Measurements from ENCODE around the gene SLC12A4.
A peak's percentile ranks its signal among the peaks of the same experiment; 100 is the strongest.
"Not testable (repeated sequence)": the region's sequence is repeated elsewhere in the genome, so short reads cannot be mapped to it uniquely, and the experiment has no call there.

Gene SLC12A4

DNA sequence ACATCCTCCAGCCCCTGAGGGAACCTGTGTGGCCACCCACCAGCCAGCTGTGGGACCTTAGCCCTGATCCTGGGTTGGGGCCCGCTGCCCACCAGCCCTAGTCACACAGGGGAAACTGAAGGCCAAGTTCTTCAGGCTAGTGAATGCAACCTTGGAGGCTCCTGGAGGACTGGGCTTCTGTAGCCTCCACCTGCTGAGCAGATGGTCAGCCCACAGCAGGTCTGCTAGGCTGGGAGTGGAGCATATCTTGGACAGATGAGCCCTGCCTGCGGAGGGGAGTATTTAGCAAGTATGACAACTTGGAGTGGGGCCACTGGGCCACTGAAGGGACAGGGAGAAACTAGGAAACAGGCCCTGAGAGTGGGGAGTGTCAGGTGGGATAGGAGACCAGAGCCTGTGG lies 7.8 kb upstream of the SLC12A4 start:
- TF ChIP-seq, protein P1, sequence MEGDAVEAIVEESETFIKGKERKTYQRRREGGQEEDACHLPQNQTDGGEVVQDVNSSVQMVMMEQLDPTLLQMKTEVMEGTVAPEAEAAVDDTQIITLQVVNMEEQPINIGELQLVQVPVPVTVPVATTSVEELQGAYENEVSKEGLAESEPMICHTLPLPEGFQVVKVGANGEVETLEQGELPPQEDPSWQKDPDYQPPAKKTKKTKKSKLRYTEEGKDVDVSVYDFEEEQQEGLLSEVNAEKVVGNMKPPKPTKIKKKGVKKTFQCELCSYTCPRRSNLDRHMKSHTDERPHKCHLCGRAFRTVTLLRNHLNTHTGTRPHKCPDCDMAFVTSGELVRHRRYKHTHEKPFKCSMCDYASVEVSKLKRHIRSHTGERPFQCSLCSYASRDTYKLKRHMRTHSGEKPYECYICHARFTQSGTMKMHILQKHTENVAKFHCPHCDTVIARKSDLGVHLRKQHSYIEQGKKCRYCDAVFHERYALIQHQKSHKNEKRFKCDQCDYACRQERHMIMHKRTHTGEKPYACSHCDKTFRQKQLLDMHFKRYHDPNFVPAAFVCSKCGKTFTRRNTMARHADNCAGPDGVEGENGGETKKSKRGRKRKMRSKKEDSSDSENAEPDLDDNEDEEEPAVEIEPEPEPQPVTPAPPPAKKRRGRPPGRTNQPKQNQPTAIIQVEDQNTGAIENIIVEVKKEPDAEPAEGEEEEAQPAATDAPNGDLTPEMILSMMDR (IDR thresholded peaks at IDR 0.05; ENCODE audit: borderline replicate concordance, control extremely low read depth, extremely low read depth, insufficient read depth, missing control alignments) = no peak

DNA sequence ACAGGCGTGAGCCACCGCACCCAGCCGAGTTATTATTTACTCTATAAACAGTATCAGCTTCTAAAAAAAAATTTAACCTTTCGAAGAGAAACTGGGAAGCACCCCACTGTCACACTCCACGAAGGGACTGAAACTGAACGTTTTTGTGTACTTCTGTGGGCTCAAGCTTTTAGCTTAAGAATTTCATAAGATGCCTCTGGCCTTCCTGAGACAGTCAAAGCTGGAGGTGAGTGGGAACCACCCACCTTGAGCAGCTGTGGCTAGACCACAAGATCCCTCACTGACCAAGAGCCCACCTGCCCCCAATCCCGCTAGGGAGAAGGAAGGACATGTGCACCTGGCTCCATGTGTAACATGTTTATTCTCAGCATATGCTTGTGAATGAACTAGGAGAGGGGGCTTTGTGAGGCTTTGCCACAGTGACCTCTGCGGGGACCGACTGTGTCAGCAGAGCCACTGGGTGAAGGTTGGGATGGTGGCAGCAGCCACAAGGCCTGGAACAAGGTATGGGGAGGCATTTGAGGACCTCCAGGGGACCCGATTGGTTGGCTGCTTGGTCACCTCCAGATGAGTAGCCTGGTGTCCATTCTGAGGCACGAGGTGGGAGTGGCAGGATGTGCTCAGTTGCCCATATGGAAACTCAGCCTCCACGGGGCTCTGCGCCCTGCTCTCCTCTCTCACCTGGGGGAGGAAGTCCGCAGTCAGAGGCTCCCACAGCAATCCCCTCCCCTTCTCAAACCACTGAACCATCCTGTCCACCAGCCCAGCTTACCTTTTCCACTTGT lies 7.1 kb upstream of the SLC12A4 start:
- TF ChIP-seq, protein P1 (IDR thresholded peaks at IDR 0.05; ENCODE audit: borderline replicate concordance, control extremely low read depth, extremely low read depth, insufficient read depth, missing control alignments) = no peak
- no peak for DNase-seq (ENCODE audit: low spot score)
- in situ Hi-C loops (cut with MboI; ENCODE audit: low sequenced_read_pairs, unreplicated experiment) = no loop called here

More for the DNA sequence above, 7.8 kb upstream of the SLC12A4 start:
- in situ Hi-C loops (cut with MboI; ENCODE audit: low sequenced_read_pairs, unreplicated experiment) = no loop called here
- no peak for DNase-seq (ENCODE audit: low spot score)

DNA sequence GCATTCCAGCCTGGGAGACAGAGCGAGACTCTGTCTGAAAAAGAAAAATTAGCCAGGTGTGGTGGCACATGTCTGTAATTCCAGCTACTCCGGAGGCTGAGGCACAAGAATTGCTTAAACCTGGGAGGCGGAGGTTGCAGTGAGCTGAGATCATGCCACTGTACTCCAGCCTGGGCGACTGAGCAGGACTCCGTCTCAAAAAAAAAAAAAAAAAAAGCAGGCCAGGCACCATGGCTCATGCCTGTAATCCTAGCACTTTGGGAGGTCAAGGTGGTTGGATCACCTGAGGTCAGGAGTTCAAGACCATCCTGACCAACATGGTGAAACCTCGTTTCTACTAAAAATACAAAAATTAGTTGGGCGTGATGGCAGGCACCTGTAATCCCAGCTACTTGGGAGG lies 3.8 kb upstream of the SLC12A4 start:
- DNase-seq (ENCODE audit: low spot score); in situ Hi-C loops (cut with MboI; ENCODE audit: low sequenced_read_pairs, unreplicated experiment): not testable (repeated sequence)

DNA sequence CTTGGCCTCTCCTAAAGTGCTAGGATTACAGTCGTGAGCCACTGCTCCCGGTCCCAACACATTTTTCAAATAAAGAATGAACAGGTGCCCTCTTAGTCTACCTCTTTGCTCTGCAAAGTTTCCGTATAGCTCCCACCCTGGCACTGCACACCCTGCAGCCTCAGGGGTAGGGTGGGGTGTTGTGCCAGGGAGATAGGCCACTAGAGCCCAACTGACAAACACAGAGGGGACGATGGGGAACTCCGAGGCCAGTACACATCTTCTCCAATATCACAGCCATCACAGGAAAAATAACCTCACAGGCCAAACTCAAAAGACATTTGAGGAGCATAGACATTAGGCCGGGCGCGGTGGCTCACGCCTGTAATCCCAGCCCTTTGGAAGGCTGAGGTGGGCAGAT lies 2.7 kb upstream of the SLC12A4 start:
- no peak for DNase-seq (ENCODE audit: low spot score)
- TF ChIP-seq, protein P1 (IDR thresholded peaks at IDR 0.05; ENCODE audit: borderline replicate concordance, control extremely low read depth, extremely low read depth, insufficient read depth, missing control alignments) = no peak
- in situ Hi-C loops (cut with MboI; ENCODE audit: low sequenced_read_pairs, unreplicated experiment) = no loop called here

DNA sequence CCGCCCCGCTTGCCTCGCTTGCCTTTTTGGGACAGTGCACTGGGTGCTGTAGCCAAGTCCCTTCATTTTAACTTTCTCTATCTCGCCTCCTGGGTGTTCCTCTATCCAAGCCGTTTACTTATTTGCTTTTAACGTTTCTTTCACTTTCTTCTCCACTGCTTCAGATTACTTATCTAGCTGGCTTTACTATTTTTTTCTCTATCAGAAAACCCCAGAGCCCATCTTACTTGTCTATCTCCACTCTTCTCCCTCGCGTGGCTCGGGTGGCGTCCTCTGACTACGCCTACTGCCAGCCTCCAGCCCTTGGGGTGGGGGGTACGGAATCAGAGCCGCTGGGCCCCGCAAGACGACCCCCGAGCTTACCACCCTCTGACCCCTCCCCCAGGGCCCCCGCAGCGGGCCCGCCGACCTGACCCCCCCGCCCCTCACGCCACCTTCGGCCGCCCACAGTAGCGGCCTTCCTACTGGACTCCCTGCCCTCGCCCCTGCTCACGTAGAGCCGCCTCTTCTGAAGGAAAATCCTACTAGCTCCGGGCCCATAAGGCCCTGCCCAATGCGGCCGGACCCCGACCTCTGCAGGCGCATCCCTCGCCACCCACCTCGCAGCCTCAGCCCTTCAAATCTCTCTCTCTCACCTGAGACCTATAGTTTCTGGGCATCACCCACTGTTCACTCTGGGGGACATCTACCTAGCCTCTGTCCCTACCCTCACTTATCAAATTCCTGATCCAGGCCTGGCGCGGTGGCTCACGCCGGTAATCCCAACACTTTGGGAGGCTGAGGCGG lies 1.0 kb upstream of the SLC12A4 start:
- DNase-seq (ENCODE audit: low spot score) = peak; percentile 60
- TF ChIP-seq, protein P1 (IDR thresholded peaks at IDR 0.05; ENCODE audit: borderline replicate concordance, control extremely low read depth, extremely low read depth, insufficient read depth, missing control alignments) = no peak
- in situ Hi-C loops (cut with MboI; ENCODE audit: low sequenced_read_pairs, unreplicated experiment) = no loop called here

DNA sequence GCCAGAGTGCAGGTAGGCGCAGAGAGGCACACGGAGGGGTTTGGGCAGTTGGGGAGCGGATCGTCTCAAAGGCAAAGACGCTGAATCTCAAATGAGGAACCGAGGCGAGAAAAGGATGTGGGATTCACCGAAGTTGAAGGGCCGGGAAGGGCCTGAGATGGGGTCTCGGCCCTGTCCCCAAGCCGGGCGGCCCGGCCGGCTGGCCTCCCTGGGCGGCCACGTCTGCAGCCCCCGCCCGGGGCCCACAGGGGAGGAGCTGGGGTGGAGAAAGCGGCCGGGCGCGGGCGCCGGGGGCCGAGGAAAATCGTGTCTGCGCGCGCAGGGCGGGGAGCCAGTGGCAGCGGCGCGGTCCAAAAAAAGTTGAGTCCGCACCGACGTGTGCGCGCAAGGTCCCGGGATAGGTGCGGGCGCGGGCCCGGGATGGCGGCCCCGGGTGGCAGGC lies 458 bp downstream of the SLC12A4 start:
- TF ChIP-seq, protein P1 (IDR thresholded peaks at IDR 0.05; ENCODE audit: borderline replicate concordance, control extremely low read depth, extremely low read depth, insufficient read depth, missing control alignments) = no peak
- peak; percentile 69 for DNase-seq (ENCODE audit: low spot score)
- in situ Hi-C loops (cut with MboI; ENCODE audit: low sequenced_read_pairs, unreplicated experiment) = no loop called here
